Esophagus squamous epithelium (tissue), 5 donors: Measurements from ENCODE around the gene DDX59. TPM values are rescaled to one million over a fixed set of nuclear protein-coding genes. Genes with fewer than 3 reads are reported as not detected.

Source experiments
- DNase-seq: peaks from one replicate; lab custom pipeline; 2025; lab: John Stamatoyannopoulos, UW
- H3K27ac ChIP-seq, 4 donors: fragments of 200-600 bp; sonication (generic); one replicate each; pipeline ENCODE4 v1.5.1; 2016 to 2019; ENCODE audit warnings: mild to moderate bottlenecking in 1 of 4
- H3K27me3 ChIP-seq, 4 donors: fragments of 200-600 bp; sonication (generic); 1 replicate in 3 of 4; 2 replicates in 1 of 4; pipeline versions ENCODE4 v1.5.1 to v1.6.0; 2017 to 2021; ENCODE audit warnings: antibody characterized with exemption in 1 of 4
- H3K36me3 ChIP-seq, 3 donors: fragments of 200-600 bp; sonication (generic); one replicate each; pipeline ENCODE4 v1.5.1; 2016 to 2019
- H3K4me1 ChIP-seq, 3 donors: fragments of 200-600 bp; sonication (generic); one replicate each; pipeline ENCODE4 v1.5.1; 2017 to 2019
- H3K4me3 ChIP-seq, 4 donors: fragments of 200-600 bp; sonication (generic); 1 replicate in 3 of 4; 2 replicates in 1 of 4; pipeline ENCODE4 v1.5.1; 2016 to 2019; ENCODE audit warnings: mild to moderate bottlenecking in 2 of 4, moderate library complexity in 1 of 4
- H3K9me3 ChIP-seq, 3 donors: fragments of 200-600 bp; sonication (generic); one replicate each; pipeline ENCODE4 v1.5.1; 2016 to 2019
- POLR2A ChIP-seq, 4 donors: fragments of 450-650 bp; IDR thresholded peaks; one replicate each; pipeline ENCODE4 v1.6.1; 2017; ENCODE audit warnings: antibody characterized with exemption in 4 of 4, mild to moderate bottlenecking in 4 of 4, moderate library complexity in 3 of 4
- WGBS, 2 donors: methylation state at CpG; one replicate each; pipeline ENCODE4 v1.1.5; 2018; 5-methylcytosine and 5-hydroxymethylcytosine counted together
- intact Hi-C: fragments of 100-400 bp; cut with DNase I; formaldehyde crosslinking; loops from one replicate; pipeline ENCODE4 v1.15.0; 2022
- total RNA-seq, 4 donors: library from RNA; depleted of rRNA; stranded (reverse); fragments of >200 nt; gene quantifications; one replicate each; pipeline ENCODE4 v1.1.0, GENCODE V29; 2016
- TF ChIP-seq, protein P1 (sequence below), 6 experiments: fragments of 450-650 bp in 4 of 6; fragments of 200-600 bp in 2 of 6; sonication (generic) in 2 of 6; IDR thresholded peaks; one replicate each; pipeline ENCODE4 v1.5.1; 2016 to 2019; ENCODE audit warnings: antibody characterized with exemption in 6 of 6, mild to moderate bottlenecking in 4 of 6, moderate library complexity in 4 of 6
- donor health status: DM: yes; HTN: yes; CAD: no.

Gene DDX59
- total RNA-seq, 4 donors from 2014 or later = 10.2 to 16.8 (median 12.4) TPM

DNA sequence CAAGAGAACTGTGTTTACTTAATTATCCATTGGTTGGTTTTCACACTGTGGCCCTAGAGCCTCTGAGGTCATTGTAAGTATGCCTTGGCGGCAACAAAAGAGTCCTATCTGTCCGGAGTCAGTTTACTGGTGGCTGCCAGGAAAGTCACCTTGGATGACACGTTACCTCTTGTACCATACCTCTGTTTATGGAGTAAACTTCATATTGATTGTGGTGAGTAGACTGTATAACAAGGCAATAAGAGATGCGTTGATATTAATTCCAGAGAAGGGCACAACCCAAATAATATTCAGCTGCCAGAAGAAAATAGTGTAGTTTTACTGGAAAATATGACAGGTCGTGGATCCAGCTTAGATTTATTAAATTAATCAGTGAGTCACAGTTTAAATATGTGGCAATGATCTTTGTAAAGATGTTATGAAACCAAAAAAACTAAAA is 28.7 kb downstream of the DDX59 start:
- WGBS, 2 donors = 30 to 54% methylated on average over 5 of the region's 5 CpGs
- TF ChIP-seq, protein P1, sequence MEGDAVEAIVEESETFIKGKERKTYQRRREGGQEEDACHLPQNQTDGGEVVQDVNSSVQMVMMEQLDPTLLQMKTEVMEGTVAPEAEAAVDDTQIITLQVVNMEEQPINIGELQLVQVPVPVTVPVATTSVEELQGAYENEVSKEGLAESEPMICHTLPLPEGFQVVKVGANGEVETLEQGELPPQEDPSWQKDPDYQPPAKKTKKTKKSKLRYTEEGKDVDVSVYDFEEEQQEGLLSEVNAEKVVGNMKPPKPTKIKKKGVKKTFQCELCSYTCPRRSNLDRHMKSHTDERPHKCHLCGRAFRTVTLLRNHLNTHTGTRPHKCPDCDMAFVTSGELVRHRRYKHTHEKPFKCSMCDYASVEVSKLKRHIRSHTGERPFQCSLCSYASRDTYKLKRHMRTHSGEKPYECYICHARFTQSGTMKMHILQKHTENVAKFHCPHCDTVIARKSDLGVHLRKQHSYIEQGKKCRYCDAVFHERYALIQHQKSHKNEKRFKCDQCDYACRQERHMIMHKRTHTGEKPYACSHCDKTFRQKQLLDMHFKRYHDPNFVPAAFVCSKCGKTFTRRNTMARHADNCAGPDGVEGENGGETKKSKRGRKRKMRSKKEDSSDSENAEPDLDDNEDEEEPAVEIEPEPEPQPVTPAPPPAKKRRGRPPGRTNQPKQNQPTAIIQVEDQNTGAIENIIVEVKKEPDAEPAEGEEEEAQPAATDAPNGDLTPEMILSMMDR (IDR thresholded peaks at IDR 0.05) = no peak
- TF ChIP-seq POLR2A (IDR thresholded peaks at IDR 0.05) = no peak
- Histone ChIP-seq H3K4me3 (no peak overlapping the region), H3K27ac (peak overlapping the region; percentile 53 to 85 (median 78)), H3K36me3 (peaks cover 0 to 25% (median 0%) of the 10 kb centered on the region in 3 donors), H3K9me3 (no peaks in the 10 kb centered on the region), H3K27me3 (no peaks in the 10 kb centered on the region), H3K4me1 (peaks cover 6 to 38% (median 15%) of the 10 kb centered on the region in 3 donors)
- intact Hi-C loops = no loop called here
- no peak for DNase-seq

- Histone ChIP-seq H3K4me1 (peaks cover 6 to 38% (median 15%) of the 10 kb centered on the region in 3 donors), H3K4me3 (no peak overlapping the region), H3K9me3 (no peaks in the 10 kb centered on the region), H3K27ac (peak overlapping the region; percentile 53 to 85 (median 78)), H3K36me3 (peaks cover 0 to 20% (median 0%) of the 10 kb centered on the region in 3 donors), H3K27me3 (no peaks in the 10 kb centered on the region)
- no peak for DNase-seq
- TF ChIP-seq POLR2A (IDR thresholded peaks at IDR 0.05) = no peak
- TF ChIP-seq, protein P1 (IDR thresholded peaks at IDR 0.05) = no peak
- intact Hi-C loops = no loop called here
- 75 to 91% methylated on average over 4 of the region's 4 CpGs for WGBS, 2 donors
These were observed 29.2 kb downstream of the DDX59 start for GRCh38 chr1:200640373-200640962.

GRCh38 chr1:200638073-200638472 is 31.6 kb downstream of the DDX59 start:
- WGBS, 2 donors = 79 to 86% methylated on average over 7 of the region's 7 CpGs
- peaks cover 6 to 33% (median 15%) of the 10 kb centered on the region in 3 donors for H3K4me1 ChIP-seq
- intact Hi-C loops = no loop called here

GRCh38 chr1:200636681-200637080 is 33.0 kb downstream of the DDX59 start:
- Histone ChIP-seq H3K4me3 (no peak overlapping the region), H3K27ac (no peak overlapping the region), H3K4me1 (peaks cover 6 to 24% (median 15%) of the 10 kb centered on the region in 3 donors), H3K27me3 (no peaks in the 10 kb centered on the region), H3K9me3 (no peaks in the 10 kb centered on the region), H3K36me3 (no peaks in the 10 kb centered on the region)
- TF ChIP-seq, protein P1 (IDR thresholded peaks at IDR 0.05) = no peak
- TF ChIP-seq POLR2A (IDR thresholded peaks at IDR 0.05) = no peak
- intact Hi-C loops = no loop called here
- no peak for DNase-seq
- WGBS, 2 donors = 96% methylated on average over 2 of the region's 2 CpGs

More at GRCh38 chr1:200638073-200638472, 31.6 kb downstream of the DDX59 start:
- Histone ChIP-seq H3K27me3 (no peaks in the 10 kb centered on the region), H3K9me3 (no peaks in the 10 kb centered on the region), H3K36me3 (peaks cover 0 to 3% (median 0%) of the 10 kb centered on the region in 3 donors), H3K4me3 (no peak overlapping the region), H3K27ac (no peak overlapping the region)
- no peak for TF ChIP-seq POLR2A (IDR thresholded peaks at IDR 0.05)
- TF ChIP-seq, protein P1 (IDR thresholded peaks at IDR 0.05) = no peak
- DNase-seq = no peak

GRCh38 chr1:200634261-200635122 is 35.2 kb downstream of the DDX59 start:
- DNase-seq = no peak
- H3K9me3 ChIP-seq = no peaks in the 10 kb centered on the region
- H3K27ac ChIP-seq = no peak overlapping the region
- H3K36me3 ChIP-seq = no peaks in the 10 kb centered on the region
- WGBS, 2 donors = 57 to 69% methylated on average over 1 to 2 of the region's 2 CpGs
- peaks cover 0 to 2% (median 0%) of the 10 kb centered on the region in 3 donors for H3K4me1 ChIP-seq
- H3K4me3 ChIP-seq = no peak overlapping the region
- no peaks in the 10 kb centered on the region for H3K27me3 ChIP-seq
- no peak for TF ChIP-seq POLR2A (IDR thresholded peaks at IDR 0.05)
- TF ChIP-seq, protein P1 (IDR thresholded peaks at IDR 0.05) = no peak
- intact Hi-C loops = no loop called here
